Skeletal muscle satellite cell (primary cell): ENCODE measurements around the gene ZNF462. TPM values are rescaled to one million over a fixed set of nuclear protein-coding genes. Genes with fewer than 3 reads are reported as not detected.

Experiments used
- H3K27me3 ChIP-seq: 2 replicates; pipeline ENCODE4 v1.7.0; 2013; ENCODE audit warnings: low read length; ENCODE audit not compliant: control insufficient read depth, insufficient read depth
- H3K36me3 ChIP-seq: 2 replicates; pipeline ENCODE4 v1.7.0; 2013; ENCODE audit warnings: mild to moderate bottlenecking, control low read depth, low read length; ENCODE audit not compliant: insufficient read depth
- H3K4me1 ChIP-seq: 2 replicates; pipeline ENCODE4 v1.7.0; 2013; ENCODE audit warnings: low read length; ENCODE audit not compliant: control insufficient read depth, insufficient read depth
- H3K4me2 ChIP-seq: 2 replicates; pipeline ENCODE4 v1.7.0; 2013; ENCODE audit warnings: mild to moderate bottlenecking, low read length
- H3K4me3 ChIP-seq: 2 replicates; pipeline ENCODE4 v1.7.0; 2013; ENCODE audit warnings: low read length
- H3K9ac ChIP-seq: 2 replicates; pipeline ENCODE4 v1.7.0; 2013; ENCODE audit warnings: mild to moderate bottlenecking, low read depth, low read length, moderate library complexity
- H3K9me3 ChIP-seq: replicated peaks from 2 replicates; pipeline ENCODE4 v1.7.0; 2013; ENCODE audit warnings: mild to moderate bottlenecking, control low read depth, low read length
- small RNA-seq: library from RNA; depleted of rRNA; stranded (forward); fragments of <200 nt; gene quantifications from one replicate; pipeline ENCODE3, GENCODE V24; 2012

ZNF462 gene

DNA sequence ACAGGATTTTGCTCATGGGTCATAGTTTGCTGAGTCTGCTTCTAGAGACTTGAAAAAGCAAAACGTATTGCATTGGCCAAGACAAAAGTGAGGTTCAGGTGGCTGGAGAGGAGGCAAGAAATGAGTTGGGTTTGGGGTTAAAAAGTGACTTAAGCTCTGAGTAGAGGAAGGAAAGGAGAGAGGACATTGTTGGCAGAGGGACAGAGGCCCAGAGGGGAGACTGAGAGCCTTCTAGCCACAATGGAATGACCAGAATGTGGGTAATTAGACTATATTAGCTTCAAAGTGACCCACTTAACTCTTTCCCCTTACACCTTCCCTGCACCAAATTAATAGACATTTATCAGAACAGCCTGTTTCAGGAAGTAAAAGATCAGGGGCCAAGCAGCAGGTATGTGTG lies 188.4 kb downstream of the ZNF462 start:
- Histone ChIP-seq H3K9me3 (no peaks in the 10 kb centered on the region), H3K36me3 (no peaks in the 10 kb centered on the region), H3K9ac (no peak overlapping the region), H3K27me3 (peaks cover 11% of the 10 kb centered on the region), H3K4me3 (no peak overlapping the region), H3K4me2 (no peak overlapping the region), H3K4me1 (no peaks in the 10 kb centered on the region)

DNA sequence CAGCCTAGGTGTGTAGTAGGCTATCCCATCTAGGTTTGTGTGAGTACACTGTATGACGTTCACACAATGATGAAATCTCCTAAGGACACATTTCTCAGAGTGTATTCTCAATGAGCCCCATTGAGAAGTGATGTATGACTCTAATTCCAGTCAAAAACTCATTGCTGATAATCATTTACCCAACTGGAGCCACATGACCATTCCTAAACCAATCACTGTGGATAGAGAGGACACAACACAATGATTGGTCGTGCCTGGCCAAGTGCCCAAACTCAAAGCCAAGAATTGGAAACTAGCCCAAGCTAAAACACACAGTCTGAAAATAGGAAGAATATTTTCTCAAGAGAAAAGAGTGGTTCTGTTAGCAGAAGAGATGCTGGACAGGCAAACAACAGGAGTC lies 191.2 kb downstream of the ZNF462 start:
- Histone ChIP-seq H3K4me3 (no peak overlapping the region), H3K9ac (no peak overlapping the region), H3K4me1 (no peaks in the 10 kb centered on the region)

DNA sequence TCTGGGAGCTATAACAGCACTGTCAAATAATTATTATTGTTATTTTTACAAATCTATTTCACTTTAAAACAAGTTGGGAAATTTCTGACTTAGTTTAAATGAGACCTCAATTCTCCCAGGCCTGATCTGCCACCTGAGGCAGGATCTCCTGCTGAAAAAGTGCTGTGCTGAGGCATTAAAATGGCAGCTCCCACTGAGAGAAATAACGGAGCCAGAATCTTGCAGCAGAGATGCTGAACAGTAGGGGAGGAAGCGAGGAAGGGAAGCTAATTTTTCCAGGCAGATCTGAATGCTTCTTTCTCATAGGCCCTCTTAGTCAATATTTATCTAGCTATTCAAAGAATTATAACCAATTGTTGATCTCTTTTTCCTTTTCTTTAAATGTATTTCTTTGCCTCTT lies 196.3 kb downstream of the ZNF462 start:
- Histone ChIP-seq H3K27me3 (no peaks in the 10 kb centered on the region), H3K9me3 (no peaks in the 10 kb centered on the region), H3K9ac (no peak overlapping the region), H3K36me3 (no peaks in the 10 kb centered on the region), H3K4me3 (no peak overlapping the region), H3K4me1 (no peaks in the 10 kb centered on the region), H3K4me2 (no peak overlapping the region)

More for the DNA sequence above, 191.2 kb downstream of the ZNF462 start:
- no peaks in the 10 kb centered on the region for H3K36me3 ChIP-seq
- no peak overlapping the region for H3K4me2 ChIP-seq
- no peaks in the 10 kb centered on the region for H3K9me3 ChIP-seq
- H3K27me3 ChIP-seq = peaks cover 8% of the 10 kb centered on the region

DNA sequence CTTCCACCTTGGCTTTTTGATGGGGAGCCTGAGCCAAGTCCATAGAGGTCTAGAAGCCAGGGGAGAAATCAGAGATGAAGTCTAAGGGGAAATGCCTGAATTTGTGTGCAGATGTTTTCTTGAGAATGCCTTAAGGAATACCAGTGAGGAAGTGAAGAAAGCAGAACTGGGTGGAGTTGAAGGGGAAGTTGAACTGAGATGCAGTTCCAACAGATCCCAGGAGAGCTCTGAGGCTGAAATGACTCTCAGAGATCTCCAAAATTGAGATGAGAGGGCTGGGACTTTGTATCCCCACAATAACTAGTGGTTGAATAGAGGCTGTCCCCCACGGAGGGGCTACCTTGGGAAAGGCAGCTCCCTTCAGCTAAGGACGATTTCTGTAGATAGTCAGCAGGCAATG lies 197.1 kb downstream of the ZNF462 start:
- no peaks in the 10 kb centered on the region for H3K4me1 ChIP-seq
- H3K36me3 ChIP-seq = no peaks in the 10 kb centered on the region
- no peak overlapping the region for H3K9ac ChIP-seq
- H3K4me3 ChIP-seq = no peak overlapping the region
- H3K4me2 ChIP-seq = no peak overlapping the region
- H3K27me3 ChIP-seq = peaks cover under 1% of the 10 kb centered on the region
- H3K9me3 ChIP-seq = no peaks in the 10 kb centered on the region

Small RNAs within 50 kb of the gene (small RNA-seq; reads per million reads assigned to genes)
- not detected for gene RNA5SP292
